H1 (cell line): ENCODE data around the gene TLR9.

Experiments
- CHD2 ChIP-seq: IDR thresholded peaks from 2 replicates; pipeline ENCODE4 v1.6.1; 2012; ENCODE audit warnings: low read length, improper control_type of control experiment
- EP300 ChIP-seq, 2 experiments: IDR thresholded peaks; 1 replicate in 1 of 2; 2 replicates in 1 of 2; pipeline ENCODE4 v1.6.1; 2011 to 2012; ENCODE audit warnings: low read depth in 2 of 2, low read length in 2 of 2, mild to moderate bottlenecking in 2 of 2, borderline replicate concordance in 1 of 2, inconsistent platforms in 1 of 2, moderate library complexity in 1 of 2
- NANOG ChIP-seq: IDR thresholded peaks from 2 replicates; pipeline ENCODE4 v1.6.1; 2011; ENCODE audit warnings: low read length, low read depth, mild to moderate bottlenecking, inconsistent platforms; ENCODE audit not compliant: insufficient read depth, poor library complexity, severe bottlenecking
- POLR2AphosphoS5 ChIP-seq: IDR thresholded peaks from 2 replicates; pipeline ENCODE4 v1.6.1; 2011; ENCODE audit warnings: low read depth, low read length
- SUZ12 ChIP-seq: fragments of 200-600 bp; sonication (generic); IDR thresholded peaks from 2 replicates; pipeline ENCODE4 v1.6.1; 2012; ENCODE audit warnings: mild to moderate bottlenecking, inconsistent platforms, low read length, moderate library complexity, mixed read lengths
- TF ChIP-seq, protein P1 (sequence below), 3 experiments: IDR thresholded peaks; 1 replicate in 2 of 3; 2 replicates in 1 of 3; pipeline versions ENCODE4 v1.5.1 to v1.6.1; 2011; ENCODE audit warnings: low read length in 3 of 3, mild to moderate bottlenecking in 3 of 3, inconsistent platforms in 2 of 3, low read depth in 1 of 3, moderate library complexity in 1 of 3; ENCODE audit not compliant: insufficient read depth in 1 of 3; ENCODE audit errors: control extremely low read depth in 1 of 3

DNA sequence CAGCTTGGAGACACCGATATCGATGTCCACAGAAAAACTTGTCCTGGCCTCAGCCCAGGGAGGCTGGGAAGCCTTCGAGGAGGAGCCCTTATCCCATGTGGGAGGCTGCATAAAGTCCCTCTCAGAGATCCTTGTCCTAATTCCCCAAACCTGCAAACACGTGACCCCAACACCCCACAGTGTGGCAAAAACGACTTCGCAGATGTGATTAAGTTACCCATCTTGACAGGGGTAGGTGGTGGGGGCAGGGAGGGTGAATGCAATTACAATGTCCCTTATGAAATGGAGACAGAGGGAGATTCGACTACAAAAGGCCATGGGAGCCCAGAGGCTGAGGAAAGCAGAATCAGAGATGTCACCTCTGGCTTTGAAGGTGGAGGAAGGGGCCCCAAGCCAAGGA is 2.3 kb upstream of the TLR9 start:
- no peak for TF ChIP-seq NANOG
- TF ChIP-seq SUZ12: no peak
- TF ChIP-seq, protein P1, sequence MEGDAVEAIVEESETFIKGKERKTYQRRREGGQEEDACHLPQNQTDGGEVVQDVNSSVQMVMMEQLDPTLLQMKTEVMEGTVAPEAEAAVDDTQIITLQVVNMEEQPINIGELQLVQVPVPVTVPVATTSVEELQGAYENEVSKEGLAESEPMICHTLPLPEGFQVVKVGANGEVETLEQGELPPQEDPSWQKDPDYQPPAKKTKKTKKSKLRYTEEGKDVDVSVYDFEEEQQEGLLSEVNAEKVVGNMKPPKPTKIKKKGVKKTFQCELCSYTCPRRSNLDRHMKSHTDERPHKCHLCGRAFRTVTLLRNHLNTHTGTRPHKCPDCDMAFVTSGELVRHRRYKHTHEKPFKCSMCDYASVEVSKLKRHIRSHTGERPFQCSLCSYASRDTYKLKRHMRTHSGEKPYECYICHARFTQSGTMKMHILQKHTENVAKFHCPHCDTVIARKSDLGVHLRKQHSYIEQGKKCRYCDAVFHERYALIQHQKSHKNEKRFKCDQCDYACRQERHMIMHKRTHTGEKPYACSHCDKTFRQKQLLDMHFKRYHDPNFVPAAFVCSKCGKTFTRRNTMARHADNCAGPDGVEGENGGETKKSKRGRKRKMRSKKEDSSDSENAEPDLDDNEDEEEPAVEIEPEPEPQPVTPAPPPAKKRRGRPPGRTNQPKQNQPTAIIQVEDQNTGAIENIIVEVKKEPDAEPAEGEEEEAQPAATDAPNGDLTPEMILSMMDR (IDR thresholded peaks at IDR 0.05; ENCODE audit: control extremely low read depth in 1 of 3, insufficient read depth in 1 of 3, low read depth in 1 of 3, low read length in 3 of 3): no peak
- TF ChIP-seq CHD2: no peak
- no peak for TF ChIP-seq POLR2AphosphoS5
- no peak for TF ChIP-seq EP300 (IDR thresholded peaks at IDR 0.05; ENCODE audit: borderline replicate concordance in 1 of 2, low read depth in 2 of 2, low read length in 2 of 2)
